ENCODE results near the gene MARVELD3.

Gene MARVELD3

DNA sequence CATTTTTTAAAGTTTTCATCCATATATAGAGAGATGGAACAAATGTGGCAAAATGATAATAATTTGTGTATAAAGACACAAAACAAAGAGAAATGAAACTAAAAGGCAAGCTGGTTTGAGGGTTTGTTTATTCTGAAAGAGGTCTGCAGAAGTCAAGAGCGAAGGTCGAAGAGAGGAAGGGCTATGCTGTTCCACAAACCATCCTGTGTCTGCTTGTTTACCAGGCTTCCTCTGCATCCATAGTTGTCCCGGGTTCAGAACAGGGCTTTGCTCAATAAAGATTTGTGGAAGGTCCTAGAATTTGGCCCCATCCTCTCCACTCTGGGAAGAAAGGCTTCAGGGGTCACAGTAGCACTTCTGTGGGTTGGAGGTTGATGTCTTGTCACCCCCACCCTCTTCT is 2.4 kb upstream of the MARVELD3 start:
- no peak for DNase-seq

- DNase-seq = no peak
Observed at GRCh38 chr16:71625113-71625850, 702 bp upstream of the MARVELD3 start.

GRCh38 chr16:71626858-71627213 is 852 bp downstream of the MARVELD3 start:
- no peak for DNase-seq

DNA sequence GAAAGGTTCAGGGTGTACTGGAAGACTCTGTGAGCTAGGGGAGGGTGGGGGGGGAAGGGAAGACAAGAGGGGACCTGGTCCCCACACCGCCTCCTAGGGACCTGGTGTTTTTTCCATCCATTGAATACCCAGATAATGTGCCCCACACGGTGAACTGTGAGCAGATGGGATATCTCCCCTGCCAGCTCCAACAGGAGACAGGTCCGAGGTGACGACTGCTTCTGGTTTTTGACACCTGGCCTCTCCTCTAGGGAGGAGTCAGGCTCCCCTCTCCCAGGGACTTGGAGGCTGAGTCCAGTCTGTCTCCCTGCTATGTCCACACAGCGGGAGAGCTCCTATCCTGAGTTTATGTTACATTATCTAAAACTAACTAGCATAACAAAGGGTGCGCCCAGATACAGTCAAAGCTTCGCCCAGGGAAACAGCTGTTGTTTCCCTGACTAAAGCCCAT is 1.8 kb downstream of the MARVELD3 start:
- no peak for DNase-seq

DNA sequence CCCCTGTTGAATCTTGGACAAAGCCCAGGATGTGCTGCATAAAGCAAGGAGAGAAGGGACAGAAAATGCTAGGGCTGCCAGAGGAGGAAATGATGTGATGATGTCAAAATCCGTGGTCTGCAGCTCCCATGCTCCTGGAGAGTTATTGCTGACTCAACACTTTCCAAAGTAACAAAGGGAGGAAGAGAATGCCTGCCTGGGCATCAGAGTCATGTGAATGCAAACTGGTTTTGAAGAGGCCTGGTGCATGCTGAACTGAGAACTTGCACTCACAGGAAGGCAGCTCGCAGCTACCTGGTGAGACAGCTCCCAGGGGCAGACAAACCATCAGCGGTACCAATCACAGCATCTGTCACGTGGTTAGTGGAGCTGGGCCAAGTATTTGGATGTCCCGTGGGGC is 2.8 kb downstream of the MARVELD3 start:
- no peak for DNase-seq

DNA sequence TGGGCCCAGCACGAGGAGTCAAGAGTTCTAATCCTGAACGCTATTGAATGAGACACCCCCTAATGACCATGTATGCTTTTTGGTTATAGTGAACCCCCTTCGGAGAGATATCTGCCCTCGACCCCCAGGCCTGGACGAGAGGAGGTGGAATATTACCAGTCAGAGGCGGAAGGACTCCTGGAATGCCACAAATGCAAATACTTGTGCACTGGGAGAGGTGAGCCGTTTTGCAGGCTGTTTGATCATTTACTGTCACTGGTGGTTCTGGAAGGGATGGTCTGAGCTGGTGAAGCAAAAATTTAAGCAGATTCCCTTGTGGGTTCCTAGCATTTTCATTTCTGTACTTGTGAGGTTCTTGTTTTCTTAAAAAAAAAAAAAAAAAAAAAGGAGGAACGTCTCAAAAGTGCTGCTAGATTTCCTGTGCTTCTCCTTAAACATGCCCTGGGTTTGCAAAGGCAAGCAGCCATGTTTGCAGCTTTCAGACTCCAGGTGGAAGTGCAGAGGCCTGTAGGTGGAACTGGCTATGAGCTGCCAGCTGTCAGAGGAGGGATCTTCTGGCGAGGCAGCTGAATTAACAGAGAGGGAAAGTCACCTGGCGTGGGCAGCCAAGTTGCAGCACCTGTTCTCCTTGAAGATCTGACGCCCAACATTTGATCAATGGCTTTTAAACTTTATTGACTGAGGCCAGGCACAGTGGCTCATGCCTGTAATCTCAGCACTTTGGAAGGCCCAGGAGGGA is 3.5 kb downstream of the MARVELD3 start:
- DNase-seq = no peak

GRCh38 chr16:71630808-71631207 is 4.8 kb downstream of the MARVELD3 start:
- DNase-seq = no peak

GRCh38 chr16:71631776-71632175 is 5.8 kb downstream of the MARVELD3 start:
- no peak for DNase-seq

- DNase-seq = no peak
Observed at GRCh38 chr16:71635632-71636031, 9.6 kb downstream of the MARVELD3 start.

DNA sequence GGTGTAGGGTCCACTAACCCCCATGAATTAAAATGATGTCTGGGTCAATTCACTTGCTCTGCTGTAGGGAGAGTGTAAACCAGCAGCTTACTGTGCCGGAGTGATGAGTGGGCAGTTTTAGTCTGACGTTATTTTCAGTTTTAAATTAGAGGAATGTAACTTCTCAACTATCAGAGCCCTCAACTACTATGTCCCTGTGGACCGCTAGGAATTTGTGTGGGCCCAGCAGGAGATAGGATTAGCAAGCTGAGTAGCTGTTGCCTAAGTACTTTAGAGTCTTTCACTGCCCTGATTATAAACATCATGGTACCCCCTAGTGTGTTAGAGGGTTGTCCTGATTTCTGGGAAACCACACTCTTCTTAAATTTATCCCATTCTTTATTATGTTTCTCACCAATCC is 11.4 kb downstream of the MARVELD3 start:
- DNase-seq = no peak

DNA sequence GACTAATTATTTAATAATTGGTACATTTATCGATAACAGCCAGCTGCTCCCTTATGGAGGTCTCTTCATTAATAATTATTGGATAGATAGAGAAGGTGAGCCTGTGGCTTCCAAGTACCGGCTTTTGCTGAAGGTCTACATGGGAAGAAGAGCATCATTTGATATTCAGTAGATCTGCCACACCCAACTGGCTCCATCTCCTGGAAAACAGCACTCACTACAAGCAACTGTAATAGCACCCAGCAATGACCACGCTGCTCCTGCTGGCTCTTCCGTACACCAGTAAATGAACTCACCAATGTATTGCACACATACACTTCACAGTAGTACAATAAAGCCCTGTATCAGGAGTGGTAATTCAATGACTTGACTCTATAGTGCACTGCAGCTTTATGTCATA is 19.5 kb downstream of the MARVELD3 start:
- peak in 1 of 5 experiments; percentile 17 for DNase-seq

DNA sequence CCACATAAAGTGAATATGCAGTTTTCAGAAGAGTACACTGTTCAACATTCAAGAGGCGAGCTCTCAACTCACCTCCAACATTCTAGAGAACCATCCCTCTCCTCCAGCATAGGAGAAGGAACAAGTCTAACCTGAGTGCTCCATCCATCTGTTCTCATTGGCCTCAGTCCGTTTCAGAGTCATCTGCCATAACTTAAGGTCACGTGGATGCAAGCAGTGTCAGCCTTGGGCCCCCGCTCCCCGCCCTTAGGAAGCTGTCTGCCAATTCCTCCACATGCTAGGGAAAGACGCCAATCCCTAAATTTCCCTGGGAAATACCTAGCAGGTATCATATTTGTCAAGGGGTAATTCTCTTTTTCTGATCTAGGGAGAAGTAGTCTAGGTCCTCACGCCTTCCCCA is 21.4 kb downstream of the MARVELD3 start:
- no peak for DNase-seq

DNA sequence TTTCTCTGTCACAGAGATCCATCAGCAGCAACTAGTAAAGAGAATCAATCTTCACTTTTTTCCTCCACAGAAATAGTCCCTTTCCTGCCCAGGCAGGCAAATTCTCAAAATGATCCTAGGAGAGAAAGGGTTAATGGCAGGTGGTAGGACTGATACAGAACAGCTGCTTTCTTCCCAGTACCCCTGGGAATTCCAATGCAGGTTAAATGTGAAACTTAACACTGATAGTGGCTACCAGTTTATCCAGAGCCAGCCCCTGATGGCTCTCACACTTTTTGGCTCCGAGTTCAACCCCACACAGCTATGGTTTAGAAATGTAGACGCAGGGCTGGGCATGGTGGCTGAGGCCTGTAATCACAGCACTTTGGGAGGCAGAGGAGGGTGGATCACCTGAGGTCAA is 22.2 kb downstream of the MARVELD3 start:
- DNase-seq = no peak

- DNase-seq = no peak
Observed at GRCh38 chr16:71648921-71649320, 22.9 kb downstream of the MARVELD3 start.

DNA sequence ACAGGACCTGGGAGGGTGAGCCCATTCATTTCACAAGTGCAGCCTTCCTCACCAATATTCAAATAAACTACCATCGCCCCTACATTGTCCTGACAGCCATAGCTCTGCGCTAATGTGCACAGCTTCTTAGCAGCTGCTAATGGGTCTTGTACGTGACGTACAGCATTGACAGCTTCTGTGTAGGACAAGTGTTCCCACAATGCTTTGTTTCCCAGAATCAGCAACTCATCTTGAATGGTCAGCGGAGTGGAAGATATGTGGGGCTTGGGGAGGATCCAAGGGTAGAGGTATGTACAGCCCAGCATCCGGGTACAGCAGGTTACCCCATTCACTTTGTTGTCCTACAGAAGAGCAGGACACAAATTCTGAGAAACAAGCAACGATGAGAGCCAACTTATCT is 23.7 kb downstream of the MARVELD3 start:
- no peak for DNase-seq

DNA sequence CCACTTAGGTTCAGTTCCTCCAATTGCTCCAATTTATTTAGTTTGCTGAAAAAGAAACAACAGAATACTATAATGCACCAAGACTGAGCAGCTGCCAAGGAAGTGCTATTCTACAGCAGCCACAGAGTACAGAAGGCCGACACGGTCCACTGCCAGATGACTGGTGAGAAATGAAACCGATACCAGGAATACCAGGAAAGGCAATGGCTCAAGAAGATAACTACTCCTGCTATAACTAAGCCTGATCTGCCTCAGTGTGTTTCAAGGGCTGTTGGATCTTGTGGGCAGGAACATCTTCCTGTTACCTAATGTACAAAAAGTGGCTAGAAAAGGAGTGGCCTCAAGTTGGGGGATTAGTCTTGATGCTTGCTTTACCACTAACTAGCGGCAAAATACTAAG is 32.8 kb downstream of the MARVELD3 start:
- no peak for DNase-seq

- DNase-seq = no peak
Observed at GRCh38 chr16:71659471-71659870, 33.5 kb downstream of the MARVELD3 start.

- DNase-seq = no peak
Observed at GRCh38 chr16:71666264-71666663, 40.3 kb downstream of the MARVELD3 start.

DNA sequence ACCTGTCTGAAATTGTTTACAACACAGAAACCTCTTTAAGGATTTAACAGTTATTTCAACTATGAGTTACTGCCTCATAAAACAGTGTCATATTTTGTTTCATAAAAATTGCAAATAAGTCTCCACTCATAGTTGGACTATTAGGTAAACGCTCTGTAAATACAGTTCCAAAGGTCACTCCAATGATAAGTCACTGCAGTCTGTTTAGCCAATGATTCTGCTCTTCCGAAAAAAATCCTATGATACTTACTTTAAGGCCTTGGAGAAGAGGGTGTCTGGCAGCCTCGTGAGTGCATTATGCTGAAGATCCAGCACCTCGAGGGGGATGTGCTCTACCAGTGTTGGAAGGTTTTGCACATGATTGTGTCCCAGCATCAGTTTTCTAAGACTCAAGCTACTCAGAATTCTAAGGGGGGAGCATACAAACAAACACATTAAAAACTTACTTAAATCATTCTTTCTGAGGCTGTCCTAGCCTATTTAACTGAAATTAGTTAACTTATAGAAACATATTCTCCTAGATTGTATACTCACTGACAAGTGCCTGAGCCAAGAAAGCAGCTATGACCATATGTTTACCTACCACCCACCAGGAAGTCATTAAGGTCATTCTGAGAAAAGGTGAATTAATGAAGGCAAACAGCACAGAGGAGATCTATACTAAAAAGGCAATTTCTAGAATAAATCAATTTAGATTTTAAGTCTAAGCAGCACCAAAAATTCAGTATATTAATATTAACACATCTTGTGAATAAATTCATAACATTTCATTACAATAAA is 41.1 kb downstream of the MARVELD3 start:
- no peak for DNase-seq

GRCh38 chr16:71669926-71670536 is 44.0 kb downstream of the MARVELD3 start:
- DNase-seq = no peak

- DNase-seq = no peak
Observed at GRCh38 chr16:71670537-71670936, 44.6 kb downstream of the MARVELD3 start.

DNA sequence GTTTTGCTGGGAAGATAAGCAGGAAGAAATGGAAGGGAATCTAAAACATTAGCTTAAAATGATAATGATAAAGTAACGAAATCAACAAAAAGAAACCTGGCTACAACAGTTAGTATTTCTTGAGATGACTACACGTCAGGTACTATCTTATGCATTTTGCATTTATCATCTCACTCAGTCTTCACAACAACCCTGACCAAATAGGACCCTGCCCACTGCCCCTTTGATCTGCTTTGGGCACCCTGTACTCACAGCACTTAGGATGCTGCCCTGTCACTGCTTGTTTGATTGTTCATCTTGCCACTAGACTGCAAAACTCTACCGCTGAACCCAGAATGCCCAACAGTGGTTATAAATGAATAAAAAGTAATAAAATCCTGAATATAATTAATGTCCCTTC is 45.2 kb downstream of the MARVELD3 start:
- DNase-seq = no peak

- no peak for DNase-seq
Observed at GRCh38 chr16:71672125-71672524, 46.1 kb downstream of the MARVELD3 start.

All from T-helper 2 cell (primary cell).